Transverse colon (tissue), 4 donors: ENCODE measurements around the gene ZNF341. TPM values are rescaled to one million over a fixed set of nuclear protein-coding genes. Genes with fewer than 3 reads are reported as not detected.
A peak's percentile ranks its signal among the peaks of the same experiment; 100 is the strongest.

Experiments
- DNase-seq: peaks from one replicate; pipeline ENCODE4 v3.0.0-alpha.2; 2019
- H3K27ac ChIP-seq, 4 donors: fragments of 200-600 bp; sonication (generic); 2 replicates each; pipeline ENCODE4 v1.5.1; 2016 to 2018; ENCODE audit warnings: inconsistent platforms in 4 of 4
- H3K27me3 ChIP-seq: fragments of 200-600 bp; sonication (generic); 2 replicates; pipeline ENCODE4 v1.5.1; 2017; ENCODE audit warnings: inconsistent platforms
- H3K36me3 ChIP-seq, 4 donors: fragments of 200-600 bp; sonication (generic); 2 replicates each; pipeline ENCODE4 v1.5.1; 2017 to 2019; ENCODE audit warnings: inconsistent platforms in 4 of 4
- H3K4me1 ChIP-seq, 4 donors: fragments of 200-600 bp; sonication (generic); 2 replicates each; pipeline ENCODE4 v1.5.1; 2017 to 2020; ENCODE audit warnings: inconsistent platforms in 4 of 4
- H3K4me3 ChIP-seq, 4 donors: fragments of 200-600 bp; sonication (generic); 1 replicate in 1 of 4; 2 replicates in 3 of 4; pipeline versions ENCODE4 v1.5.1 to v1.6.1; 2017 to 2019; ENCODE audit warnings: inconsistent platforms in 4 of 4
- H3K9me3 ChIP-seq, 2 donors: fragments of 200-600 bp; sonication (generic); 2 replicates each; pipeline ENCODE4 v1.5.1; 2017 to 2019; ENCODE audit warnings: inconsistent platforms in 2 of 2
- EP300 ChIP-seq: sonication (generic); formaldehyde crosslinking; IDR thresholded peaks from one replicate; pipeline ENCODE4 v1.6.1; 2017; ENCODE audit warnings: antibody characterized with exemption, low read depth
- POLR2A ChIP-seq: fragments of 450-650 bp; IDR thresholded peaks from one replicate; pipeline ENCODE4 v1.6.1; 2016; ENCODE audit warnings: antibody characterized with exemption, mild to moderate bottlenecking, moderate library complexity
- POLR2AphosphoS5 ChIP-seq, 3 donors: sonication (generic); formaldehyde crosslinking; IDR thresholded peaks; one replicate each; pipeline ENCODE4 v1.6.1; 2016; ENCODE audit warnings: antibody characterized with exemption in 3 of 3
- WGBS, 2 donors: methylation state at CpG; one replicate each; pipeline ENCODE4 v1.1.5; 2018; ENCODE audit warnings: low coverage in 1 of 2; 5-methylcytosine and 5-hydroxymethylcytosine counted together
- in situ Hi-C, 4 donors: fragments of 200-750 bp; cut with MboI; loops; one replicate each; pipeline versions ENCODE4 v1.15.0 to v1.15.1; 2017; ENCODE audit warnings: low sequenced_read_pairs in 3 of 4, low pct_ligation_motif_present in 1 of 4, low pct_unique_long_range_greater_than_20kb in 1 of 4
- intact Hi-C: fragments of 100-400 bp; cut with DNase I; formaldehyde crosslinking; loops from one replicate; pipeline ENCODE4 v1.15.1; 2023; ENCODE audit warnings: low total_unique reads
- total RNA-seq, 4 donors: library from RNA; depleted of rRNA; stranded (reverse); fragments of >200 nt; gene quantifications; one replicate each; pipeline ENCODE4 v1.1.0, GENCODE V29; 2016
- TF ChIP-seq, protein P1 (sequence below), 5 experiments: fragments of 200-600 bp in 3 of 5; fragments of 450-650 bp in 2 of 5; sonication (generic) in 3 of 5; IDR thresholded peaks; 1 replicate in 2 of 5; 2 replicates in 3 of 5; pipeline ENCODE4 v1.5.1; 2016 to 2017; ENCODE audit warnings: antibody characterized with exemption in 5 of 5, inconsistent platforms in 3 of 5, mild to moderate bottlenecking in 2 of 5, moderate library complexity in 1 of 5

The ZNF341 gene
- total RNA-seq, 4 donors from 2014 or later, result 3.8 to 7.2 (median 7.1) TPM

DNA sequence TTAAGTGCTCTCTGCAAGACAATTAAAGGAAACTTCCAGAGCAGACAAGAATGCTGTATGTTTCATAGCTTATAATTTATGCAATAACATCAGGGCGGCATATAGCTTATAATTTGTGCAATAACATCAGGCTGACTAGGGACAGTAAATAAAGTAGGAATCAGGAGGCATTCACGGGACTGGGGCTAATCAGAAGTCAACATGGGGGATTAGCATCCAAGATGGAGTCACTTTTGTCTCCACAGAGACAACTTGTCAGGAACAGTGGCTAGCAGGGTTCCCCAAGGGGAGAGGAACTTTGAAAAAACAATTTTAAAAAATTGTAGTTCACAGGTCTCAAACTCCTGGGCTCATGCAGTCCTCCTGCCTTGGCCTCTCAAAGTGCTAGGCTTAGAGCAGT is 3.3 kb upstream of the ZNF341 start:
- Histone ChIP-seq H3K27me3 (no peaks in the 10 kb centered on the region), H3K9me3 (no peaks in the 10 kb centered on the region), H3K27ac (no peak overlapping the region), H3K4me1 (peaks cover 6 to 19% (median 12%) of the 10 kb centered on the region in 4 donors), H3K36me3 (no peaks in the 10 kb centered on the region), H3K4me3 (no peak overlapping the region)
- TF ChIP-seq EP300 (no peak), POLR2A (no peak), POLR2AphosphoS5 (IDR thresholded peaks at IDR 0.05) (no peak)
- TF ChIP-seq, protein P1, sequence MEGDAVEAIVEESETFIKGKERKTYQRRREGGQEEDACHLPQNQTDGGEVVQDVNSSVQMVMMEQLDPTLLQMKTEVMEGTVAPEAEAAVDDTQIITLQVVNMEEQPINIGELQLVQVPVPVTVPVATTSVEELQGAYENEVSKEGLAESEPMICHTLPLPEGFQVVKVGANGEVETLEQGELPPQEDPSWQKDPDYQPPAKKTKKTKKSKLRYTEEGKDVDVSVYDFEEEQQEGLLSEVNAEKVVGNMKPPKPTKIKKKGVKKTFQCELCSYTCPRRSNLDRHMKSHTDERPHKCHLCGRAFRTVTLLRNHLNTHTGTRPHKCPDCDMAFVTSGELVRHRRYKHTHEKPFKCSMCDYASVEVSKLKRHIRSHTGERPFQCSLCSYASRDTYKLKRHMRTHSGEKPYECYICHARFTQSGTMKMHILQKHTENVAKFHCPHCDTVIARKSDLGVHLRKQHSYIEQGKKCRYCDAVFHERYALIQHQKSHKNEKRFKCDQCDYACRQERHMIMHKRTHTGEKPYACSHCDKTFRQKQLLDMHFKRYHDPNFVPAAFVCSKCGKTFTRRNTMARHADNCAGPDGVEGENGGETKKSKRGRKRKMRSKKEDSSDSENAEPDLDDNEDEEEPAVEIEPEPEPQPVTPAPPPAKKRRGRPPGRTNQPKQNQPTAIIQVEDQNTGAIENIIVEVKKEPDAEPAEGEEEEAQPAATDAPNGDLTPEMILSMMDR (IDR thresholded peaks at IDR 0.05), result no peak
- WGBS, 2 donors, result 72 to 77% methylated on average over 2 of the region's 2 CpGs
- in situ Hi-C loops, result no loop called here
- intact Hi-C loops, result no loop called here
- no peak for DNase-seq

DNA sequence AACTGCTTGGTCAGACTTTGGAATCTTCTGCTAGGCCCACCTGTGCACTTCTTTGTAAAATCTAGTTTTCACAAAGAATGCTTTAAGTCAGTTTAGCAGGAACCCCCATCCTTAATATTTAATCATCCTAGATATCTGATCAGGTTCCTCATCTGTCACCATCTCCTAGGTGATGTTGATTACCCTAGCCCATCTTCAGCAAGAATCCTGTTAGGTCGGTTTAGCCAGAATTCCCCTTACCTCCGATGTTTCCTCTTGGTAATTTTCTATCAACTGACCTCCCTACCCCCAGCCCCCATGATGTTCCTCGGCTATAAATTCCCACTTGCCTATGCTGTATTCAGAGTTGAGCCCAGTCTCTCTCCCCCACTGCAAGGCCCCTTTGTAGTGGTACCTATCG is 2.7 kb upstream of the ZNF341 start:
- Histone ChIP-seq H3K9me3 (no peaks in the 10 kb centered on the region), H3K36me3 (no peaks in the 10 kb centered on the region), H3K4me1 (peaks cover 12 to 26% (median 18%) of the 10 kb centered on the region in 4 donors), H3K27ac (no peak overlapping the region), H3K27me3 (no peaks in the 10 kb centered on the region), H3K4me3 (no peak overlapping the region)
- in situ Hi-C loops, result no loop called here
- TF ChIP-seq POLR2A, result no peak
- TF ChIP-seq EP300, result no peak
- TF ChIP-seq, protein P1 (IDR thresholded peaks at IDR 0.05), result no peak
- TF ChIP-seq POLR2AphosphoS5 (IDR thresholded peaks at IDR 0.05), result no peak
- WGBS, 2 donors, result 71 to 77% methylated on average over 4 of the region's 4 CpGs
- DNase-seq, result no peak
- intact Hi-C loops, result no loop called here

DNA sequence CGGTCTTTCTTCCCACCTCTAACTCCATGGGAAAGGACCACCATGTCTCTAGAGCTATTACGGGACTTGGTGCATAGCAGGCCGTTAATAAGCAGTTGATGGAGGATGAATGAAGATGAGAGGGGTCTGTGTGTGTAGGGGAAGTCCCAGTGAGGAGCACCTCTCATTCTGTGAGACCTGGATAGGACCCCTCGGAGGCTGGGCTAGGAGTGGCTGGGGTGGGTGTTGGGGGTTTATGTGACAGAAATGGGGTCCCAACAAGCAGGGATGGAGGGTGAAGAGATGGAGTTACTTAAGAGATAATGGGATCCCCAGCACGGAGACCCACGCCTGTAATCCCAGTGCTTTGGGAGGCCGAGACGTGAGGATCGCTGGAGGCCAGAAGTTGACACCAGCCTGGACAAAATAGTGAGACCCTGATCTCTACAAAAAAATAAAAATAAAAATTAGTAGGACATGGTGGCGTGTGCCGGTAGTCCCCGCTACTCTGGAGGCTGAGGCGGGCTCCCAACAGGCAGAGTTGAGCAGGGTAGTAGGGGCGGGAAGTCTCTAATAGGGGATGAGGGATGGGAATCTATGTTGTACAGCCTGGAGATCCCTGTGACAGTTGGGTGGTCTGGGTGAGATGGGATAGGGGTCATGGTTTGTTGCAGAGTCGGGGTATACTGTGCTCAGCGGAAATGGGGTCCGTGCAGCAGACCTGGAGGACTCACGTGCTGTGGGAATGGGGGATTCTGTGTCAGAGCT is 677 bp upstream of the ZNF341 start:
- peak overlapping the region; percentile 25 to 57 (median 40) for H3K4me3 ChIP-seq
- intact Hi-C loops, result no loop called here
- peaks cover 17 to 30% (median 22%) of the 10 kb centered on the region in 4 donors for H3K4me1 ChIP-seq
- H3K9me3 ChIP-seq, result peaks cover 0 to 2% of the 10 kb centered on the region in 2 donors
- peak overlapping the region; percentile 83 to 99 (median 96) for H3K27ac ChIP-seq
- no peak for DNase-seq
- in situ Hi-C loops, result no loop called here
- TF ChIP-seq, protein P1 (IDR thresholded peaks at IDR 0.05), result no peak
- TF ChIP-seq POLR2AphosphoS5 (IDR thresholded peaks at IDR 0.05), result no peak
- no peaks in the 10 kb centered on the region for H3K36me3 ChIP-seq
- no peaks in the 10 kb centered on the region for H3K27me3 ChIP-seq
- 86 to 100% methylated on average over 1 to 18 of the region's 18 CpGs for WGBS, 2 donors

DNA sequence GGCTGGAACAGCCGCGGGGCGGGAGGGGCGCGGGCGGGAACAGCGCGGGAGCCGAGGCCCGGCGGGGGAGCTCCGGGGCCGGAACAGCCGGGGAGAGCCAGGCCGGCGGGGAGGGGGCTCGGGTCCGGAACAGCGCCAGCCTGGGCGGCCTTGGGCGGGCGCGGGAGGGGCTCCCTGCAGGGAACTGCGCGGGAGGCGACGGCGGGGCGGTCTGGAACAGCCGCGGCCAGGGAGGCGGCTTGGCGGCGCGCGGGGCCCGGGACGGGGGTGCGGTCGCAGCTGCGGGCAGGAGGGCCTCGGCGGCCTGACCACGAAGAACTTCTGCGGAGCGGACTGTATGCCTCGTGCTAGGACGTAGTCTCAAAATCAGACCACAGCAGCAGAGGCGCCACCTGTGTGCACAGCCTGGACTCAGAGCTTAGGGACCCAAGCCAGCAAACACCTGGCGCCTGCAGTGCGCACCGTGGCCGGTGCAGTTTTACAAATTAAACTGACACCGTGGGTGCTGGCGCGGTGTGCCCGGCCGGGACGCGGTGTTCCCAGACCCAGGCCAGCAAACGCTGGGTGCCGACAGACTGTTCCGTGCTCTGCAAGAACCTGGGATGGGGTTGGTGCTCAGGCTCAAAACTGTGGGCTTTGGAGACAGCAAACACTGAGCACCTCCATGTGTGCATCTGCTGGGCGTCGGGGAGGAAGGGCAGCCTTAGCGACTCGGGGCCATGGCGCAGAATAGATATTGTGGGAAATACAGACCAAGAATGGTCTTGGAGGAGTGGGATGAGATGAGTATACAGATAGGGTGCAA is 572 bp downstream of the ZNF341 start:
- TF ChIP-seq, protein P1 (IDR thresholded peaks at IDR 0.05), result peak in 2 of 5 experiments; percentile 36 to 44
- TF ChIP-seq EP300, result no peak
- TF ChIP-seq POLR2AphosphoS5 (IDR thresholded peaks at IDR 0.05), result peak in 1 of 3 donors; percentile 70
- TF ChIP-seq POLR2A, result peak; percentile 51
- WGBS, 2 donors, result 4% methylated on average over 41 of the region's 68 CpGs; no CpG with 5 or more reads in 1 of the 2 donors
- Histone ChIP-seq H3K27me3 (no peaks in the 10 kb centered on the region), H3K27ac (peak overlapping the region; percentile 83 to 99 (median 96)), H3K36me3 (no peaks in the 10 kb centered on the region), H3K4me3 (peak overlapping the region; percentile 44 to 57 (median 50)), H3K4me1 (peaks cover 17 to 30% (median 22%) of the 10 kb centered on the region in 4 donors), H3K9me3 (peaks cover 12 to 13% of the 10 kb centered on the region in 2 donors)
- in situ Hi-C loops (no loop called here), intact Hi-C loops (no loop called here)
- DNase-seq, result peak; percentile 92
